ENCODE results near the gene GFAP.
A peak's percentile ranks its signal among the peaks of the same experiment; 100 is the strongest.
"Not testable (repeated sequence)": the region's sequence is repeated elsewhere in the genome, so short reads cannot be mapped to it uniquely, and the experiment has no call there.

GFAP gene

GRCh38 chr17:44915321-44915726, at the start of gene GFAP:
GFAP (minus strand) TSS chr17:44915500; CDS start chr17:44915486, 14 bp downstream.
- no peak for DNase-seq

GRCh38 chr17:44961921-44962350, 46.6 kb upstream of the GFAP start:
- no peak for DNase-seq

GRCh38 chr17:44960691-44961090, 45.4 kb upstream of the GFAP start:
- no peak for DNase-seq

GRCh38 chr17:44959821-44960531, 44.7 kb upstream of the GFAP start:
- DNase-seq = no peak

GRCh38 chr17:44956998-44957981, 42.0 kb upstream of the GFAP start:
- DNase-seq = no peak

- DNase-seq = no peak
These were observed 40.5 kb upstream of the GFAP start for GRCh38 chr17:44955674-44956425.

- DNase-seq = no peak
These were observed 37.7 kb upstream of the GFAP start for GRCh38 chr17:44952946-44953475.

GRCh38 chr17:44948315-44948795, 33.1 kb upstream of the GFAP start:
- no peak for DNase-seq

- peak; percentile 97 for DNase-seq
These were observed 32.4 kb upstream of the GFAP start, which contains the start of gene KIF18B for GRCh38 chr17:44947461-44948314. KIF18B (minus strand) TSS chr17:44947773; CDS start chr17:44936344, 11,429 bp downstream.

- not testable (repeated sequence) for DNase-seq
These were observed 30.4 kb upstream of the GFAP start for GRCh38 chr17:44945652-44946051.

GRCh38 chr17:44942456-44942855, 27.2 kb upstream of the GFAP start:
- no peak for DNase-seq

- no peak for DNase-seq
These were observed 26.5 kb upstream of the GFAP start for GRCh38 chr17:44941712-44942331.

- no peak for DNase-seq
These were observed 25.5 kb upstream of the GFAP start for GRCh38 chr17:44940768-44941167.

GRCh38 chr17:44940317-44940716, 25.0 kb upstream of the GFAP start:
- DNase-seq = peak; percentile 73

- no peak for DNase-seq
These were observed 19.8 kb upstream of the GFAP start for GRCh38 chr17:44935116-44935515.

GRCh38 chr17:44934745-44935105, 19.4 kb upstream of the GFAP start:
- DNase-seq = no peak

GRCh38 chr17:44933824-44934744, 18.8 kb upstream of the GFAP start:
- no peak for DNase-seq

- DNase-seq = no peak
These were observed 17.4 kb upstream of the GFAP start for GRCh38 chr17:44932787-44933097.

GRCh38 chr17:44932096-44932786, 16.9 kb upstream of the GFAP start:
- no peak for DNase-seq

- no peak for DNase-seq
These were observed 16.1 kb upstream of the GFAP start for GRCh38 chr17:44931376-44931775.
